ENCODE results near the gene ANKRD11. TPM values are rescaled to one million over a fixed set of nuclear protein-coding genes. Genes with fewer than 3 reads are reported as not detected.
"Not testable (repeated sequence)": the region's sequence is repeated elsewhere in the genome, so short reads cannot be mapped to it uniquely, and the experiment has no call there.

Gene ANKRD11
- total RNA-seq, 1 donor from 2014 or later = 63.8 TPM

GRCh38 chr16:89311636-89312035 lies 178.7 kb downstream of the ANKRD11 start:
- TF ChIP-seq CTCF (IDR thresholded peaks at IDR 0.05; ENCODE audit: borderline replicate concordance) = no peak
- no peaks in the 10 kb centered on the region for H3K9me3 ChIP-seq (replicated peaks)
- DNase-seq = no peak
- no peak overlapping the region for H3K4me3 ChIP-seq
- peaks cover 73% of the 10 kb centered on the region for H3K4me1 ChIP-seq
- no peak overlapping the region for H3K27ac ChIP-seq (replicated peaks)
- H3K36me3 ChIP-seq = peaks cover 8% of the 10 kb centered on the region
- intact Hi-C loops (cut with micrococcal nuclease) = no loop called here
- H3K27me3 ChIP-seq (ENCODE audit: low read depth) = no peaks in the 10 kb centered on the region

GRCh38 chr16:89309438-89310122 lies 180.8 kb downstream of the ANKRD11 start:
- H3K27me3 ChIP-seq (ENCODE audit: low read depth) = no peaks in the 10 kb centered on the region
- no peak overlapping the region for H3K27ac ChIP-seq (replicated peaks)
- intact Hi-C loops (cut with micrococcal nuclease) = no loop called here
- H3K9me3 ChIP-seq (replicated peaks) = no peaks in the 10 kb centered on the region
- H3K4me1 ChIP-seq = peaks cover 53% of the 10 kb centered on the region
- H3K36me3 ChIP-seq = peaks cover 17% of the 10 kb centered on the region
- no peak for TF ChIP-seq CTCF (IDR thresholded peaks at IDR 0.05; ENCODE audit: borderline replicate concordance)
- no peak for DNase-seq
- H3K4me3 ChIP-seq = no peak overlapping the region

GRCh38 chr16:89308391-89309333 lies 181.7 kb downstream of the ANKRD11 start:
- Histone ChIP-seq H3K4me3 (no peak overlapping the region), H3K27ac (replicated peaks) (no peak overlapping the region), H3K4me1 (peaks cover 43% of the 10 kb centered on the region), H3K27me3 (ENCODE audit: low read depth) (no peaks in the 10 kb centered on the region), H3K9me3 (replicated peaks) (no peaks in the 10 kb centered on the region), H3K36me3 (peaks cover 22% of the 10 kb centered on the region)
- DNase-seq = peak; percentile 10
- intact Hi-C loops (cut with micrococcal nuclease) = no loop called here
- peak; percentile 50 for TF ChIP-seq CTCF (IDR thresholded peaks at IDR 0.05; ENCODE audit: borderline replicate concordance)

GRCh38 chr16:89307421-89307805 lies 182.9 kb downstream of the ANKRD11 start:
- peaks cover 20% of the 10 kb centered on the region for H3K36me3 ChIP-seq
- H3K27me3 ChIP-seq (ENCODE audit: low read depth) = no peaks in the 10 kb centered on the region
- intact Hi-C loops (cut with micrococcal nuclease) = no loop called here
- H3K4me1 ChIP-seq = peaks cover 35% of the 10 kb centered on the region
- DNase-seq = peak; percentile 7
- no peaks in the 10 kb centered on the region for H3K9me3 ChIP-seq (replicated peaks)
- no peak for TF ChIP-seq CTCF (IDR thresholded peaks at IDR 0.05; ENCODE audit: borderline replicate concordance)
- H3K27ac ChIP-seq (replicated peaks) = no peak overlapping the region
- no peak overlapping the region for H3K4me3 ChIP-seq

- Histone ChIP-seq H3K36me3 (peaks cover 19% of the 10 kb centered on the region), H3K4me1 (peaks cover 36% of the 10 kb centered on the region)
- H3K4me3 ChIP-seq; intact Hi-C loops (cut with micrococcal nuclease); H3K27ac ChIP-seq (replicated peaks); H3K27me3 ChIP-seq (ENCODE audit: low read depth); H3K9me3 ChIP-seq (replicated peaks): not testable (repeated sequence)
- peak; percentile 7 for DNase-seq
These were observed 183.6 kb downstream of the ANKRD11 start for GRCh38 chr16:89306457-89307420.
